Muscle of leg (tissue), 11 donors: Measurements from ENCODE around the gene GALNT18. TPM values are rescaled to one million over a fixed set of nuclear protein-coding genes. Genes with fewer than 3 reads are reported as not detected.

Source experiments
- DNase-seq: peaks from one replicate; pipeline ENCODE4 v3.0.0; 2013
- H3K27ac ChIP-seq: one replicate; pipeline ENCODE4 v1.5.1; 2013; ENCODE audit warnings: mild to moderate bottlenecking, low read length, control low read depth
- H3K27me3 ChIP-seq: one replicate; pipeline ENCODE4 v1.6.1; 2013; ENCODE audit warnings: low read length; ENCODE audit not compliant: control insufficient read depth, insufficient read depth
- H3K36me3 ChIP-seq: one replicate; pipeline ENCODE4 v1.6.1; 2013; ENCODE audit warnings: low read length; ENCODE audit not compliant: control insufficient read depth, insufficient read depth
- H3K4me1 ChIP-seq: one replicate; pipeline ENCODE4 v1.6.1; 2013; ENCODE audit warnings: low read length; ENCODE audit not compliant: control insufficient read depth, insufficient read depth
- H3K4me3 ChIP-seq: one replicate; pipeline ENCODE4 v1.5.1; 2013; ENCODE audit warnings: low read length, control low read depth
- H3K9me3 ChIP-seq: replicated peaks from 2 replicates; pipeline ENCODE4 v1.6.1; 2013; ENCODE audit warnings: low read depth, low read length; ENCODE audit not compliant: control insufficient read depth
- WGBS: methylation state at CpG from one replicate; pipeline ENCODE4 v1.1.5; 2013; ENCODE audit warnings: missing lambda C conversion rate; ENCODE audit not compliant: insufficient coverage; 5-methylcytosine and 5-hydroxymethylcytosine counted together
- polyA plus RNA-seq, 8 donors: library from polyadenylated mRNA; unstranded; fragments of 120-200 nt; gene quantifications; one replicate each; pipeline versions ENCODE4 v1.2.1 to v1.2.3, GENCODE V29; 2013; ENCODE audit warnings: inconsistent platforms in 1 of 8, low replicate concordance in 1 of 8; ENCODE audit not compliant: insufficient read length in 8 of 8, insufficient read depth in 1 of 8
- total RNA-seq: library from RNA; stranded (reverse); fragments of 120-200 nt; gene quantifications from one replicate; pipeline ENCODE4 v1.2.4, GENCODE V29; 2013

GALNT18 gene
- total and polyA plus RNA-seq, 9 donors = 7.7 to 17.7 (median 11.6) TPM

DNA sequence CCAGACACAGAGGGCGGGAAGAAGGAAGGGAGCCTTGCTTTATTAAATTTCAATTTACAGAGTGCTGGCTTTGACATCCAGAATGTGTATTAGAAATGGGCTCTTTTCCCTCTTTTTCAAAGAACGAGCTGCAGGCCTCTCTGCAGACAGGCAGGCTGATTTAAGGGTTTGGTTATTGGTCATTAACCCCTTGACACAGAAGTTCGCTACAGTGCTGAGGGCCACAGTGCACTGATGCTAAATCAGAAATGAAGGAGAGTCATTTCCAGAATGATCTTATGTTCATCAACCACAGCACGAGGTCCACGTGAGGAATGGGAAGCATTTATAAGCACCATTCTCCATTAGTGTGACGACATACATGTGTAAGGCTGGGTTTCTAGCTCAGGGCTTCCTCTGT, 320.6 kb downstream of the GALNT18 start:
- H3K36me3 ChIP-seq = no peaks in the 10 kb centered on the region
- H3K4me1 ChIP-seq = peaks cover 4% of the 10 kb centered on the region
- no peak overlapping the region for H3K4me3 ChIP-seq
- WGBS = 80% methylated on average over 1 of the region's 6 CpGs
- no peaks in the 10 kb centered on the region for H3K9me3 ChIP-seq
- no peak for DNase-seq
- no peak overlapping the region for H3K27ac ChIP-seq
- no peaks in the 10 kb centered on the region for H3K27me3 ChIP-seq

DNA sequence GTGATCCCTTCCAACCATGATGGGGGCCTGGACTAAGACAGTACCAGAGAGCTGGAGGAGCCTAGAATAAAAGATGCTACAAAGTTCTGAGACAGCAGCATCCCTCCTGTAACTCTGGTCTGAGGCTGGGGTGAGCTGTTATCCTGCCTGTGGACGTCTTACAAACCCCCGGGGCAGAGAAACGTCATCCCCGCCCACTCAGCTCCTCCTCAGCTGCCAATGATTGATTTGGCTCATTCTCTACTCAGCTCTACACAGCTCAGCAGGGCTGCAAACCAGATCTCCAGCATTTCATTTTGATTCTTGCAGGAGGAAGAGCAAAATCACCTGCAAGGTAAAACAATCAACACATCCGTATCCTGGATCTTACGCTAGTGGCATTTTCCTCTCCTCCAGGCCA, 324.2 kb downstream of the GALNT18 start:
- 34% methylated on average over 5 of the region's 6 CpGs for WGBS
- H3K36me3 ChIP-seq = no peaks in the 10 kb centered on the region
- peak; percentile 54 for DNase-seq
- H3K27ac ChIP-seq = no peak overlapping the region
- H3K27me3 ChIP-seq = no peaks in the 10 kb centered on the region
- H3K4me1 ChIP-seq = peaks cover 4% of the 10 kb centered on the region
- no peaks in the 10 kb centered on the region for H3K9me3 ChIP-seq
- no peak overlapping the region for H3K4me3 ChIP-seq

DNA sequence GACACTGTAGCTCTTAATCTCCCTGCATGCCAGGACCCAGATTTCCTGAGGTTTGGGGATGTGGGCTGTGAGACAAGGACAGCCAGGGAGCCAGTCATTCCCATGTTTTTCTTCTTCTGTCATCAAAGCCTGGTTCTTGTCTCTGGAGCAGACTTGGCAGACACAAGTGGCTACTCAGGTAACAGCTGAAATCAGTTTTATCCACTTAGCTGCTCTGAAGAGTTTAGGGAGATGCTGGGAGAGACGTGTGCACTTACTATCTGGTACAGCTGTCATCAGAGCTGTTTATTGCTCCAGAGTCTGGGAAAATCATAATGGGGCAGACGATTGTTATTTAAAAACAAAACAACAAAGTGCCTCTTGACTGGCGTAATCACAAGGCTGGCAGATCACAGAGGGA, 325.4 kb downstream of the GALNT18 start:
- Histone ChIP-seq H3K27me3 (no peaks in the 10 kb centered on the region), H3K36me3 (no peaks in the 10 kb centered on the region), H3K27ac (no peak overlapping the region), H3K4me3 (no peak overlapping the region), H3K4me1 (peaks cover 4% of the 10 kb centered on the region), H3K9me3 (no peaks in the 10 kb centered on the region)
- WGBS = 41% methylated on average over 2 of the region's 3 CpGs
- DNase-seq = no peak

DNA sequence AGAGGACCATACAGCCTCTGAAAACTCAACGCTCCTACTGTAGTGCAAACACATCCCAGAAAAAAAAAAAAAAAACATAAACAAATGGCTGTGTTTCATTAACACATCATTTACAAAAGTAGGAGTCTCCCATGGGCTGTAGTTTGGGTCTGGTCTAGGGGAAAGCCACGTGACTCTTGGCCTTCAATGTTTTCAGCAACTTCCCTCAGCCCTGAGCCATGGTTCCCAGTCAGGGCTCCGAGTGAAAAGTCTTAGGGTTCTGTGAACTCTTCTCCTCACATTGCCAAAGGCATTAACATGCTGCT, 327.3 kb downstream of the GALNT18 start:
- DNase-seq = peak; percentile 58
- no peaks in the 10 kb centered on the region for H3K36me3 ChIP-seq
- 29% methylated on average over 1 of the region's 3 CpGs for WGBS

DNA sequence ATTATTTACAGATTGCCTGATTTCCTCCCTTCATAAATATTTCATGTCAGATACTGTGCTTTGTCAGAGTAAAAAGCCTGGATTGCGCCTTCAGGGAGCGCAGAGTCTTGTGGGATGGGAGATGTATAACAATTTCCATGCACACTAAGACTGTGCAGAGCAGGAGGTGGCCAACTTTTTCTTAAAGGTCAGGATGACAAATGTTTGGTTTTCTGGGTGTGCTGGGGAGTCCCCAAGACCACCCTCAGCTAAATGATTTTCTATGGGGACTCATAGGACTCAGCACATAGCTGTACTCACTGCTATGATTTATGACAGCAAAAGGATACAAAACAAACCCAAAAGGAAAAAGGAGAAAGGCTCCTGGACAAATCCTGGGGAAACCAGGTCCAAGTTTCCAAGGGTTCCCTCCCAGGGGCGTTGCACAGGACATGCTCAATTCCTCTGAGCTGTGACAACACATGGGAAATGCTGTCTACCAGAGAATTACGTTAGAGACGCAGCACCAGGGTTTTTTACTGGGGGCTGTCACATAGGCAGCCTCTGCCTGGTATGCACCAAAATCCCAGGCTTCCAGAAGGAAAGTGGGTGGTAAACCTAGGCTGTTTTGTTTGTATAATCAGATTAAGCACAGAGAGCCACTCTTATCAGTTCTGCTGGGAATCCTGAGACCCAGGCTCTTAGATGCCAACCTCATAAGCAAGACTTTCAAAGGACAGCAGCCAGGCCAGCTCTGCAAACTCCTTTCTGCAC, 327.8 kb downstream of the GALNT18 start:
- Histone ChIP-seq H3K27me3 (no peaks in the 10 kb centered on the region), H3K4me3 (no peak overlapping the region), H3K27ac (no peak overlapping the region), H3K4me1 (peaks cover 4% of the 10 kb centered on the region), H3K36me3 (no peaks in the 10 kb centered on the region), H3K9me3 (no peaks in the 10 kb centered on the region)
- DNase-seq = peak; percentile 46
- 21% methylated on average over 3 of the region's 5 CpGs for WGBS

More for the DNA sequence above, 327.3 kb downstream of the GALNT18 start:
- Histone ChIP-seq H3K27me3 (no peaks in the 10 kb centered on the region), H3K9me3 (no peaks in the 10 kb centered on the region), H3K4me3 (no peak overlapping the region), H3K4me1 (peaks cover 4% of the 10 kb centered on the region), H3K27ac (no peak overlapping the region)

DNA sequence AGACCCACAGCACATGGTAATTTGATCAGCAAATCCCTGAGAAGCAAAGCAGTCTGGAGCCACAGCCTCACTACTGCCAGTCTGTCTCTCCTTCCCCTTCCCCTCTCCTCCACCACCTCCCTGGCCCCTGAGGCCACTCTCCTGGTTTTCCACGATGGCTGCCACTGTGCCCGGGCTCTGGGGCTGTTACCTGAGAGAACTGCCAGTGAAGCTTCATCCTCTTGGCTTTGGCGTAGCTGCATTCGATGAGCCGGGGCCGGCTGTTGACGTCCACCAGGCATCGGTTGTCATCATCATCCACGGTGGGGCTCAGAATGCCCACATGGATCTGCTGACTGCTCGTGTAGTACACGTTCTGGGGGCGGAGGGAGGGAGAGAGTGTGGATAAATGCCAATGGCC, 329.0 kb downstream of the GALNT18 start:
- H3K27ac ChIP-seq = no peak overlapping the region
- H3K36me3 ChIP-seq = no peaks in the 10 kb centered on the region
- 76% methylated on average over 11 of the region's 12 CpGs for WGBS
- peaks cover 1% of the 10 kb centered on the region for H3K4me1 ChIP-seq
- H3K9me3 ChIP-seq = no peaks in the 10 kb centered on the region
- DNase-seq = no peak
- H3K27me3 ChIP-seq = no peaks in the 10 kb centered on the region
- no peak overlapping the region for H3K4me3 ChIP-seq

DNA sequence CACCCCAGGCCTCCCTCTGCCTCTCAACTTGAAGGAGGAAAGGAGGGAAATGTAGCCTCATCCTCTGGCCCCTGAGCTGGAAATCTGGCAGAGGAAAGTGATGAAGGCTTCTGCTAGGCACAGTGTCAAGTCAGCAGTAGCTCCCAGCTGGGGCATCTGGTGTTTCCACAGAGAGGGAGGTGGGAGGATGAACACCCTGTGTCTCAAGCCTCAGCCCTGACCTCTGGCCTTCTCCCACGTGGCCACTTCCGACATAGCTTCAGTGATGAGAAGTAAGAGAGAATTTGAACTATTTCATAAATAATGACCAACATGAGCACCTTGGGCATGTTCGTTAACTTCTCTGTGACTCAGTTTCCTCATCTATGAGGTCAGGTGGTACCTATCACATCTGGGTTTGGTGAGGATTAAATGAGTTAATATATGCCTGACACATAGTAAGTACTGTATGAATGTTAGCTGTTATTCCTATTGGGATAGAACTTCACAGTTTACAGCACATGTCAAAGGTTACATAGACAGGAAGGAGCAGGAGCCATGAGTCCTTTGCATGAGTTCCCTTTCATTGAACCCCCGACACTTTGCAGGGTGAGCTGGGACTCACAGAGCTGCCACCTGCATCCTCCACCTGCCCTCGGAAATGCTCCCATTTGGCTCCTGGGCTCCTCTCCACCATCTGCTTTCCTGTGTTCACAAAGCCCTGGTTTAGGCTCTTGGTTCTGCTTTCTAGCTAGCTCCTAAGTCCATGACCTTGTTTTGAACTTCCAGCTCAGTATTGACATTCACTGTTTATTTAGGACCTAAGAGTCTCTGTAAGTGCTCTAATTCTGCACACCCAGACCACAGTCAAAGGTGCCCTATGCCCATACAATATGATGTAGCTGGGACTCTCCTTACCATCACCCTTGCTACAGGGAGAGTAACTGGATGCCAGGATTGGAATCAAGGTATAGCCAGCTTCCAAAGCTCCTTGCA, 330.5 kb downstream of the GALNT18 start:
- Histone ChIP-seq H3K36me3 (no peaks in the 10 kb centered on the region), H3K4me3 (no peak overlapping the region), H3K27ac (no peak overlapping the region), H3K4me1 (no peaks in the 10 kb centered on the region), H3K9me3 (no peaks in the 10 kb centered on the region), H3K27me3 (peaks cover 2% of the 10 kb centered on the region)
- 69% methylated on average over 2 of the region's 5 CpGs for WGBS
- no peak for DNase-seq

DNA sequence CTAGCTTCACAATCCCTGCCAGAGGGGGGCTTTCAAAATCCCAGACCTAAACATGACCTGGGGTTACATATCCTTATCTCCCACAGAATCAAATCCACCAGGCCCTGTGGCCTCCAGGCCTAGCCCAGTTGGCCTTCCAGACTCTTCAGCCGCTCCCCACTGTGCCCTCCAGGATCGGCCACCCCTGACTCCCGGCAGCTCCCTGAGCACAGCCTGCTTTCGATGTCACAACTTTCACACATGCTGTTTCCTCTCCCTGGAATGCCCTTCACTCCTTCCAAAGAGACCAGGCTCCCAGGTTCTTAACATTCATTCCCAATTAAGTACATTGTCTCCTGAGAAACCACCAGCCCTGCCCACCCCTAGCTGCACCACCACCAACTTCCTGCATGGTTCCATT, 331.5 kb downstream of the GALNT18 start:
- Histone ChIP-seq H3K27ac (no peak overlapping the region), H3K9me3 (no peaks in the 10 kb centered on the region), H3K36me3 (no peaks in the 10 kb centered on the region), H3K27me3 (peaks cover 2% of the 10 kb centered on the region), H3K4me3 (no peak overlapping the region), H3K4me1 (no peaks in the 10 kb centered on the region)
- WGBS = 92% methylated on average over 4 of the region's 4 CpGs
- DNase-seq = no peak

DNA sequence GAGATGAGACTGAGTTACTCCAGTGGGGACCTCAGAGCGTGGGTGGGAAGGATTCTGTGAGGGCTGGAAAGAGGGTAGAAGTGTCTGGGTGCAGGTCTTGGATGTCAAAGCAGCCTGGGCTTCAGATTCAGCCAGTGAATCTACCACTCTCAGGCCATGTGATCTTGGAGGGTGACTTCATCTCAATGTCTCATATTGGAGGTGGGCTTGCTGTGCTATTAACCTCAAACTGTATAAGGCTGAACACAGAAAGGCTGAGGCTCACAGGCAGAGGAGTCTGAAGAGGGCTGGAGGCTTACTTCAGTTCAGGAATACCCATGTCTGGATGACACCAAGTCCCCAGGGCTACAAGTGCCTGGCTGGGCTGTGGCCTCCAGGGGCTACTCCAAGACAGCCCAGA, 332.1 kb downstream of the GALNT18 start:
- H3K4me1 ChIP-seq = no peaks in the 10 kb centered on the region
- no peak for DNase-seq
- WGBS = 100% methylated on average over 1 of the region's 1 CpG

DNA sequence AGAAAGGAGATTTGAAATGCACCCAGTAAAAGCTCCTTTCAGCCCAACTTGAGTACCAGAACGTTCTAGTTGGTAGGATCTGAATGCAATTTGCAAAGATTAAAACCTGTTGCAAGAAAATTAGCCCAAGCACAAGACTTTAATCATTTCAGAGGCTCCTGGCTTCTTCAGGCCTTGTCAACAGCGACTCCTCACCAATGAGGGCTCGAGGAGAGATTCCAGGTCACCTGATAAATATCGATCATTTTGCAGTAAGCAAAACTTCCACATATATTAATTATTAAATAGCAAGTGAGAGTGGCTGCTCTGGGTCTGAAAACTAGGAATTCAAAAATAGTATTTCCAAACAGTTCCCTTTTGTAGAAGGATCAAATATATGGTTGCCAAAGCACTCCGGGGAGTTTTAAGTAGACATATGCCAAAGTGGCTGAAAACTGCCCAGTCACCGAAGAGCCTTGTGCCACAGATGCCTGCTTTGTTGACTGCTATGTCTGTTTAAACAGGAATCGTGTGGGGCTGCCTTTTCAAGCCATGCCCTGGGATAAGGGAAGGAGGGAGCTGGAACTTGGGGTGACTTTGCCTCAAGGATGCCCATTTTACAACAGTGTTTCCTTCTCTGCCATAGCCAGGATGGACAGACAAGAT, 332.7 kb downstream of the GALNT18 start:
- Histone ChIP-seq H3K27ac (no peak overlapping the region), H3K27me3 (peaks cover 2% of the 10 kb centered on the region), H3K4me1 (no peaks in the 10 kb centered on the region), H3K4me3 (no peak overlapping the region), H3K36me3 (no peaks in the 10 kb centered on the region), H3K9me3 (no peaks in the 10 kb centered on the region)
- no peak for DNase-seq
- 88% methylated on average over 3 of the region's 7 CpGs for WGBS

More for the DNA sequence above, 332.1 kb downstream of the GALNT18 start:
- Histone ChIP-seq H3K9me3 (no peaks in the 10 kb centered on the region), H3K27ac (no peak overlapping the region), H3K36me3 (no peaks in the 10 kb centered on the region), H3K4me3 (no peak overlapping the region), H3K27me3 (peaks cover 2% of the 10 kb centered on the region)
